ENCODE data around the gene SMYD3. TPM values are rescaled to one million over a fixed set of nuclear protein-coding genes. Genes with fewer than 3 reads are reported as not detected.

Gene SMYD3
- total and polyA plus RNA-seq, 10 of the 15 experiments (the other 5 are each of a cell fraction or from before 2014, with no cell fraction given): 18.3 to 54.0 (median 24.8) TPM

GRCh38 chr1:245986404-245987218 is 520.5 kb downstream of the SMYD3 start:
- Histone ChIP-seq H3K4me3 (no peak overlapping the region), H3K79me2 (ENCODE audit: control insufficient read depth, insufficient read depth, low read length) (no peaks in the 10 kb centered on the region), H3K4me2 (ENCODE audit: control insufficient read depth, insufficient read depth) (no peak overlapping the region), H3K27ac (ENCODE audit: control insufficient read depth, insufficient read depth) (no peak overlapping the region), H3K36me3 (ENCODE audit: control insufficient read depth in 2 of 2, insufficient read depth in 2 of 2, low read length in 1 of 2) (no peaks in the 10 kb centered on the region), H2AFZ (ENCODE audit: control insufficient read depth, low read depth, low read length) (no peak overlapping the region), H3K4me1 (ENCODE audit: control insufficient read depth, insufficient read depth, low read length) (peaks cover 16% of the 10 kb centered on the region), H3K9ac (ENCODE audit: control insufficient read depth, insufficient read depth, low read length) (no peak overlapping the region), H3K27me3 (replicated peaks in 1 of 2; ENCODE audit: control insufficient read depth in 2 of 2, insufficient read depth in 2 of 2, low read length in 1 of 2) (no peaks in the 10 kb centered on the region), H3K9me3 (replicated peaks; ENCODE audit: control insufficient read depth, insufficient read depth, low read length) (no peaks in the 10 kb centered on the region; the same call in 2 of the 3 replicates), H4K20me1 (ENCODE audit: control insufficient read depth, insufficient read depth) (no peaks in the 10 kb centered on the region)
- SMC1A ChIA-PET (ENCODE audit: uncharacterized antibody, unreplicated experiment): interaction anchor here (0.8 to 3.4 kb wide), 8 partner anchors 15 to 98 kb away, joined by 3 to 11 read pairs (median 4); no protein-coding TSS in a partner anchor
- FAIRE-seq (no peak), DNase-seq (ENCODE audit: low read depth, low spot score) (no peak), ATAC-seq (no peak)
- no peak for TF ChIP-seq CHD1 (IDR thresholded peaks at IDR 0.05; ENCODE audit: low read depth, low read length)
- no peak for TF ChIP-seq RUNX3 (IDR thresholded peaks at IDR 0.05; ENCODE audit: low read length)
- no peak for TF ChIP-seq IKZF2 (IDR thresholded peaks at IDR 0.05)
- no peak for TF ChIP-seq RELB (IDR thresholded peaks at IDR 0.05; ENCODE audit: low read depth)
- no peak for TF ChIP-seq ZNF687 (IDR thresholded peaks at IDR 0.05)
- TF ChIP-seq TCF3 (IDR thresholded peaks at IDR 0.05; ENCODE audit: borderline replicate concordance, insufficient read depth, low read depth, low read length): no peak
- POLR2A ChIA-PET: interaction anchor here (0.6 to 0.8 kb wide), 2 partner anchors 28 to 337 kb away, joined by 3 to 4 read pairs; no protein-coding TSS in a partner anchor
- CTCF ChIA-PET: interaction anchor here (1.0 kb wide), 1 partner anchor 91 kb away, joined by 3 read pairs; no protein-coding TSS in a partner anchor
- RAD21 ChIA-PET (ENCODE audit: unreplicated experiment): interaction anchor here (0.6 to 2.2 kb wide), 3 partner anchors 33 to 90 kb away, joined by 3 to 6 read pairs (median 5); no protein-coding TSS in a partner anchor
- WGBS (ENCODE audit: insufficient coverage, insufficient replicate concordance, low lambda C conversion rate, missing lambda C conversion rate): 81% methylated on average over 12 of the region's 12 CpGs
- in situ Hi-C loops (cut with MboI) (no loop called here), intact Hi-C loops (cut with micrococcal nuclease; ENCODE audit: unreplicated experiment) (no loop called here)
- BruUV-seq (replicated peaks): no TSS peak
